Endodermal cell (in vitro differentiated cells): ENCODE results near the gene ARHGAP45. TPM values are rescaled to one million over a fixed set of nuclear protein-coding genes. Genes with fewer than 3 reads are reported as not detected.

Experiments
- DNase-seq: peaks from one replicate; pipeline ENCODE4 v3.0.0-alpha.2; 2017
- H3K27ac ChIP-seq: 2 replicates; pipeline ENCODE4 v1.5.1; 2013; ENCODE audit warnings: mild to moderate bottlenecking, low read depth, low read length, moderate library complexity
- H3K27me3 ChIP-seq: 2 replicates; pipeline ENCODE4 v1.6.1; 2013; ENCODE audit warnings: mild to moderate bottlenecking, low read length, moderate library complexity; ENCODE audit not compliant: insufficient read depth, control insufficient read depth, poor library complexity, severe bottlenecking
- H3K36me3 ChIP-seq: 2 replicates; pipeline ENCODE4 v1.7.0; 2013; ENCODE audit warnings: mild to moderate bottlenecking, low read length, moderate library complexity; ENCODE audit not compliant: control insufficient read depth, insufficient read depth
- H3K4me1 ChIP-seq: one replicate; pipeline ENCODE4 v1.7.0; 2013; ENCODE audit warnings: low read length; ENCODE audit not compliant: control insufficient read depth, insufficient read depth
- H3K4me3 ChIP-seq: 2 replicates; pipeline ENCODE4 v1.5.1; 2013; ENCODE audit warnings: mild to moderate bottlenecking, low read length, moderate library complexity
- H3K9ac ChIP-seq: 2 replicates; pipeline ENCODE4 v1.6.1; 2013; ENCODE audit warnings: mild to moderate bottlenecking, low read length, moderate library complexity; ENCODE audit not compliant: poor library complexity, severe bottlenecking; ENCODE audit errors: extremely low read depth
- H3K9me3 ChIP-seq: 2 replicates; pipeline ENCODE4 v1.6.1; 2013; ENCODE audit warnings: mild to moderate bottlenecking, low read length, moderate library complexity; ENCODE audit not compliant: control insufficient read depth
- H3K27ac Mint-ChIP-seq: 2 replicates; pipeline ENCODE4 v1.8.0; 2020; ENCODE audit warnings: mixed read lengths
- H3K27me3 Mint-ChIP-seq: 2 replicates; pipeline ENCODE4 v1.8.0; 2021; ENCODE audit warnings: mild to moderate bottlenecking, mixed read lengths; ENCODE audit not compliant: insufficient read depth
- H3K36me3 Mint-ChIP-seq: 2 replicates; pipeline ENCODE4 v1.8.0; 2020; ENCODE audit warnings: low read depth, mixed read lengths
- H3K4me1 Mint-ChIP-seq: 2 replicates; pipeline ENCODE4 v1.8.0; 2020; ENCODE audit warnings: mixed read lengths
- H3K4me3 Mint-ChIP-seq: 2 replicates; pipeline ENCODE4 v1.8.0; 2020; ENCODE audit warnings: mild to moderate bottlenecking, moderate library complexity, mixed read lengths
- H3K9me3 Mint-ChIP-seq: 2 replicates; pipeline ENCODE4 v1.8.0; 2020; ENCODE audit warnings: mild to moderate bottlenecking, mixed read lengths
- CTCF ChIP-seq: fragments of 200-600 bp; sonication (generic); conservative IDR thresholded peaks from 2 replicates; pipeline ENCODE4 v1.5.0; 2021; ENCODE audit warnings: antibody characterized with exemption, mild to moderate bottlenecking
- WGBS, 2 experiments: methylation state at CpG; one replicate each; pipeline versions ENCODE4 v1.1.5 to v1.1.7; 2013; ENCODE audit warnings: missing lambda C conversion rate in 2 of 2, mixed read lengths in 1 of 2; ENCODE audit not compliant: insufficient coverage in 1 of 2, insufficient read length in 1 of 2; 5-methylcytosine and 5-hydroxymethylcytosine counted together
- total RNA-seq, 2 donors: library from RNA; stranded (reverse); fragmentation: NEBNext Ultra II Directional in 1 of 2; extraction: Animal tissue kit (Norgen Biotek cat#: 25700) in 1 of 2; gene quantifications; 2 replicates in 1 of 2; 3 replicates in 1 of 2; pipeline ENCODE4 v1.2.1, GENCODE V29; 2021

Gene ARHGAP45
- total RNA-seq, 2 donors from 2014 or later: 14.8 to 17.1 TPM

- Histone ChIP-seq H3K9ac (peak overlapping the region; percentile 99), H3K9me3 (no peaks in the 10 kb centered on the region), H3K27me3 (no peaks in the 10 kb centered on the region), H3K4me1 (peaks cover 6% of the 10 kb centered on the region), H3K4me3 (peak overlapping the region; percentile 98), H3K27ac (peak overlapping the region; percentile 84), H3K36me3 (peaks cover 22% of the 10 kb centered on the region)
- Mint-ChIP-seq H3K4me3 (peak overlapping the region; percentile 93), H3K9me3 (no peaks in the 10 kb centered on the region), H3K27ac (peak overlapping the region; percentile 97), H3K4me1 (peaks cover 5% of the 10 kb centered on the region), H3K27me3 (no peaks in the 10 kb centered on the region), H3K36me3 (peaks cover 20% of the 10 kb centered on the region)
- DNase-seq: no peak
- TF ChIP-seq CTCF: no peak
- WGBS, 2 experiments: 1% methylated on average over 17 to 35 of the region's 36 CpGs
Observed at GRCh38 chr19:1026783-1027649, 40.0 kb upstream of the ARHGAP45 start.

- no peak for TF ChIP-seq CTCF
- DNase-seq: peak; percentile 72
- Histone ChIP-seq H3K4me1 (peaks cover 6% of the 10 kb centered on the region), H3K9ac (peak overlapping the region; percentile 99), H3K27ac (peak overlapping the region; percentile 84), H3K9me3 (no peaks in the 10 kb centered on the region), H3K36me3 (peaks cover 29% of the 10 kb centered on the region), H3K4me3 (peak overlapping the region; percentile 98), H3K27me3 (no peaks in the 10 kb centered on the region)
- Mint-ChIP-seq H3K4me3 (peak overlapping the region; percentile 93), H3K9me3 (no peaks in the 10 kb centered on the region), H3K36me3 (peaks cover 26% of the 10 kb centered on the region), H3K27me3 (no peaks in the 10 kb centered on the region), H3K4me1 (peaks cover 5% of the 10 kb centered on the region), H3K27ac (peak overlapping the region; percentile 97)
- 0 to 4% methylated on average over 5 to 16 of the region's 16 CpGs for WGBS, 2 experiments
Observed at GRCh38 chr19:1027650-1028061, 39.3 kb upstream of the ARHGAP45 start.

- Histone ChIP-seq H3K4me1 (peaks cover 6% of the 10 kb centered on the region), H3K36me3 (peaks cover 35% of the 10 kb centered on the region), H3K9ac (peak overlapping the region; percentile 99), H3K4me3 (peak overlapping the region; percentile 98), H3K27ac (peak overlapping the region; percentile 84), H3K9me3 (no peaks in the 10 kb centered on the region), H3K27me3 (no peaks in the 10 kb centered on the region)
- H3K27ac Mint-ChIP-seq: peak overlapping the region; percentile 86
- H3K36me3 Mint-ChIP-seq: peaks cover 33% of the 10 kb centered on the region
- TF ChIP-seq CTCF: no peak
- no peaks in the 10 kb centered on the region for H3K9me3 Mint-ChIP-seq
- peak overlapping the region; percentile 93 for H3K4me3 Mint-ChIP-seq
- H3K27me3 Mint-ChIP-seq: no peaks in the 10 kb centered on the region
- WGBS, 2 experiments: 4 to 10% methylated on average over 18 to 53 of the region's 58 CpGs
- peaks cover 5% of the 10 kb centered on the region for H3K4me1 Mint-ChIP-seq
- peak; percentile 92 for DNase-seq
Observed at GRCh38 chr19:1028062-1028926, 38.7 kb upstream of the ARHGAP45 start.
